ENCODE data around the gene KCNJ12.
A peak's percentile ranks its signal among the peaks of the same experiment; 100 is the strongest.
"Not testable (repeated sequence)": the region's sequence is repeated elsewhere in the genome, so short reads cannot be mapped to it uniquely, and the experiment has no call there.

Gene KCNJ12

GRCh38 chr17:21345236-21345635 lies 30.9 kb upstream of the KCNJ12 start:
- no peak overlapping the region for H3K27ac Mint-ChIP-seq
- no peaks in the 10 kb centered on the region for H3K36me3 Mint-ChIP-seq
- H3K27me3 Mint-ChIP-seq: peaks cover 3 to 5% of the 10 kb centered on the region in 2 donors
- DNase-seq (no peak), ATAC-seq (replicated peaks) (peak in 1 of 2 donors; percentile 6)
- H3K9me3 Mint-ChIP-seq: no peaks in the 10 kb centered on the region
- peaks cover 10% of the 10 kb centered on the region in 2 donors for H3K4me1 Mint-ChIP-seq
- no peak overlapping the region for H3K4me3 Mint-ChIP-seq

GRCh38 chr17:21346107-21346506 lies 30.1 kb upstream of the KCNJ12 start:
- not testable (repeated sequence) for H3K9me3 Mint-ChIP-seq; H3K36me3 Mint-ChIP-seq; H3K27ac Mint-ChIP-seq; H3K27me3 Mint-ChIP-seq; H3K4me1 Mint-ChIP-seq; ATAC-seq (replicated peaks); DNase-seq; H3K4me3 Mint-ChIP-seq

- not testable (repeated sequence) for H3K4me1 Mint-ChIP-seq; H3K27me3 Mint-ChIP-seq; DNase-seq; H3K9me3 Mint-ChIP-seq; H3K36me3 Mint-ChIP-seq; ATAC-seq (replicated peaks); H3K27ac Mint-ChIP-seq; H3K4me3 Mint-ChIP-seq
These were observed 29.4 kb upstream of the KCNJ12 start for GRCh38 chr17:21346651-21347250.

GRCh38 chr17:21347660-21348059 lies 28.5 kb upstream of the KCNJ12 start:
- H3K4me3 Mint-ChIP-seq; H3K27ac Mint-ChIP-seq; H3K36me3 Mint-ChIP-seq; H3K9me3 Mint-ChIP-seq; H3K4me1 Mint-ChIP-seq; ATAC-seq (replicated peaks); DNase-seq: not testable (repeated sequence)
- peaks cover 9 to 10% of the 10 kb centered on the region in 2 donors for H3K27me3 Mint-ChIP-seq

- peak; percentile 76 to 79 for ATAC-seq (replicated peaks)
- peak overlapping the region; percentile 56 for H3K27ac Mint-ChIP-seq
- H3K4me1 Mint-ChIP-seq: not testable (repeated sequence)
These were observed 27.9 kb upstream of the KCNJ12 start for GRCh38 chr17:21348081-21348925.

GRCh38 chr17:21348926-21349261 lies 27.3 kb upstream of the KCNJ12 start:
- H3K27me3 Mint-ChIP-seq: peaks cover 10 to 14% of the 10 kb centered on the region in 2 donors
- not testable (repeated sequence) for H3K36me3 Mint-ChIP-seq, H3K4me1 Mint-ChIP-seq, DNase-seq, H3K9me3 Mint-ChIP-seq, H3K4me3 Mint-ChIP-seq
- peak overlapping the region; percentile 39 for H3K27ac Mint-ChIP-seq
- peak in 1 of 2 donors; percentile 3 for ATAC-seq (replicated peaks)

More at GRCh38 chr17:21348081-21348925, 27.9 kb upstream of the KCNJ12 start:
- H3K4me3 Mint-ChIP-seq, DNase-seq, H3K9me3 Mint-ChIP-seq, H3K36me3 Mint-ChIP-seq: not testable (repeated sequence)
- H3K27me3 Mint-ChIP-seq: peaks cover 10 to 11% of the 10 kb centered on the region in 2 donors

GRCh38 chr17:21349358-21350050 lies 26.7 kb upstream of the KCNJ12 start:
- H3K36me3 Mint-ChIP-seq, H3K4me3 Mint-ChIP-seq: not testable (repeated sequence)

GRCh38 chr17:21350495-21350894 lies 25.7 kb upstream of the KCNJ12 start:
- H3K27ac Mint-ChIP-seq; H3K36me3 Mint-ChIP-seq; H3K4me1 Mint-ChIP-seq; H3K4me3 Mint-ChIP-seq; H3K9me3 Mint-ChIP-seq; ATAC-seq (replicated peaks); DNase-seq: not testable (repeated sequence)
- H3K27me3 Mint-ChIP-seq: peaks cover 10 to 14% of the 10 kb centered on the region in 2 donors

More at GRCh38 chr17:21349358-21350050, 26.7 kb upstream of the KCNJ12 start:
- not testable (repeated sequence) for H3K4me1 Mint-ChIP-seq; ATAC-seq (replicated peaks); H3K9me3 Mint-ChIP-seq; DNase-seq
- H3K27ac Mint-ChIP-seq: peak overlapping the region; percentile 39
- peaks cover 7 to 11% of the 10 kb centered on the region in 2 donors for H3K27me3 Mint-ChIP-seq

- Mint-ChIP-seq H3K27me3 (peaks cover 11 to 18% of the 10 kb centered on the region in 2 donors), H3K4me1 (peaks cover 4 to 6% of the 10 kb centered on the region in 2 donors), H3K4me3 (no peak overlapping the region), H3K27ac (peak overlapping the region; percentile 59), H3K36me3 (no peaks in the 10 kb centered on the region), H3K9me3 (peaks cover 0 to 3% of the 10 kb centered on the region in 2 donors)
- DNase-seq (no peak), ATAC-seq (replicated peaks) (no peak)
These were observed 24.6 kb upstream of the KCNJ12 start for GRCh38 chr17:21351366-21352065.

GRCh38 chr17:21352221-21352980 lies 23.8 kb upstream of the KCNJ12 start:
- Mint-ChIP-seq H3K27me3 (peaks cover 17 to 24% of the 10 kb centered on the region in 2 donors), H3K4me1 (peaks cover 4 to 8% of the 10 kb centered on the region in 2 donors), H3K9me3 (peaks cover 0 to 9% of the 10 kb centered on the region in 2 donors), H3K4me3 (no peak overlapping the region), H3K27ac (no peak overlapping the region), H3K36me3 (no peaks in the 10 kb centered on the region)
- ATAC-seq (replicated peaks) (no peak), DNase-seq (no peak)

- ATAC-seq (replicated peaks): no peak
- Mint-ChIP-seq H3K27me3 (peaks cover 17 to 24% of the 10 kb centered on the region in 2 donors), H3K27ac (no peak overlapping the region), H3K9me3 (peaks cover 0 to 9% of the 10 kb centered on the region in 2 donors), H3K36me3 (no peaks in the 10 kb centered on the region), H3K4me3 (no peak overlapping the region), H3K4me1 (peaks cover 4 to 6% of the 10 kb centered on the region in 2 donors)
- no peak for DNase-seq
These were observed 23.2 kb upstream of the KCNJ12 start for GRCh38 chr17:21352981-21353265.

- peaks cover 0 to 4% of the 10 kb centered on the region in 2 donors for H3K4me1 Mint-ChIP-seq
- H3K27ac Mint-ChIP-seq: no peak overlapping the region
- H3K27me3 Mint-ChIP-seq: peaks cover 17 to 24% of the 10 kb centered on the region in 2 donors
- ATAC-seq (replicated peaks) (no peak), DNase-seq (no peak)
- H3K4me3 Mint-ChIP-seq: no peak overlapping the region
- H3K36me3 Mint-ChIP-seq: no peaks in the 10 kb centered on the region
- H3K9me3 Mint-ChIP-seq: peaks cover 0 to 9% of the 10 kb centered on the region in 2 donors
These were observed 22.7 kb upstream of the KCNJ12 start for GRCh38 chr17:21353326-21354010.

- H3K4me3 Mint-ChIP-seq: no peak overlapping the region
- H3K27ac Mint-ChIP-seq: no peak overlapping the region
- DNase-seq: no peak
- ATAC-seq (replicated peaks): no peak
- H3K36me3 Mint-ChIP-seq: no peaks in the 10 kb centered on the region
- peaks cover 17 to 24% of the 10 kb centered on the region in 2 donors for H3K27me3 Mint-ChIP-seq
- peaks cover 0 to 9% of the 10 kb centered on the region in 2 donors for H3K9me3 Mint-ChIP-seq
- H3K4me1 Mint-ChIP-seq: peaks cover 0 to 4% of the 10 kb centered on the region in 2 donors
These were observed 21.3 kb upstream of the KCNJ12 start for GRCh38 chr17:21354796-21355385.
